GM12874 (cell line): ENCODE results near the gene NELFB.

Source experiments
- TF ChIP-seq, protein P1 (sequence below): IDR thresholded peaks from 2 replicates; pipeline ENCODE4 v1.5.1; 2011; ENCODE audit warnings: low read depth, mild to moderate bottlenecking, control low read depth, low read length, moderate library complexity; ENCODE audit not compliant: insufficient read depth

The NELFB gene

GRCh38 chr9:137226338-137227053 is 28.6 kb upstream of the NELFB start:
- TF ChIP-seq, protein P1, sequence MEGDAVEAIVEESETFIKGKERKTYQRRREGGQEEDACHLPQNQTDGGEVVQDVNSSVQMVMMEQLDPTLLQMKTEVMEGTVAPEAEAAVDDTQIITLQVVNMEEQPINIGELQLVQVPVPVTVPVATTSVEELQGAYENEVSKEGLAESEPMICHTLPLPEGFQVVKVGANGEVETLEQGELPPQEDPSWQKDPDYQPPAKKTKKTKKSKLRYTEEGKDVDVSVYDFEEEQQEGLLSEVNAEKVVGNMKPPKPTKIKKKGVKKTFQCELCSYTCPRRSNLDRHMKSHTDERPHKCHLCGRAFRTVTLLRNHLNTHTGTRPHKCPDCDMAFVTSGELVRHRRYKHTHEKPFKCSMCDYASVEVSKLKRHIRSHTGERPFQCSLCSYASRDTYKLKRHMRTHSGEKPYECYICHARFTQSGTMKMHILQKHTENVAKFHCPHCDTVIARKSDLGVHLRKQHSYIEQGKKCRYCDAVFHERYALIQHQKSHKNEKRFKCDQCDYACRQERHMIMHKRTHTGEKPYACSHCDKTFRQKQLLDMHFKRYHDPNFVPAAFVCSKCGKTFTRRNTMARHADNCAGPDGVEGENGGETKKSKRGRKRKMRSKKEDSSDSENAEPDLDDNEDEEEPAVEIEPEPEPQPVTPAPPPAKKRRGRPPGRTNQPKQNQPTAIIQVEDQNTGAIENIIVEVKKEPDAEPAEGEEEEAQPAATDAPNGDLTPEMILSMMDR, result no peak

DNA sequence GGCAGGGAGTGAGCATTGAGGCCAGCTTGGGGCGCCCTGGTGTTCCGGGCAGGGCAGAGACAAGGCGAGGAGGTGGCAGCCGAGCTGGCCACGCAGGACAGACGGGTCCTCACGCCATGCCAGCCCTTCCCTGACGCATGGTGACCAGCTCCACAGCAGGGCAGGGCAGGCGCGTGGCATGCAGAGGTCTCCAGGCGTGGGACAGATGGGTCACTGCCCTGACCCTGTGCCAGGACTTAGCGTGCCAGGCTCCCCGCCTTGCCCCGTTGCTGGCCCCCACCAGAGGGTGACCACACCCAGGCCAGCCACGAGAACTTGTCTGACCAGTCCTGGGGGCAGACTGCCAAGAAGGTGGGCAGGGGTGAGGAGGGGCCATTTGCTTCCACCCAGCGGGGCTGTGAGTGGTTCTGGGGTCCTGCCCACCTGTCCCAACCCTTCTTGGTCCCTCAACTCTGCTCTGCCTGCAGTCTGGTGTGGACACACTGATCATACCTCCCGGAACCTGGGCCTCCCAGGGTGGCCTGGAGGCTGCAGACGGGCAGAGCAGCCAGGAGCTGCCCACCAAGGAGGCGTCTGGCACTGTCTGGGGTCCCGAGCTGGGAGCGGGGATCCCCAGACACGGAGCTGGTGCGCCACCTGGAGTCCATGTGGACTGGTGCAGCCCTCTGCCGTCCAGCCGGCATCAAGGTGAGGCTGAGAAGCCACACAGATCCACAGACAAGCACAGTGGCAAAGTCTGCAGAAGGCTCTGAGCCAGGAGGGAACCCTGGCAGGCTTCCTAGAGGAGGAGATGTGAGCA is 27.9 kb upstream of the NELFB start, which contains the start of gene RNF224:
Gene RNF224, plus strand, starts transcription at position 449 of the 799 bp plus-strand sequence. CDS start 834 bp downstream, outside the sequence.
- TF ChIP-seq, protein P1, result peak; percentile 93

DNA sequence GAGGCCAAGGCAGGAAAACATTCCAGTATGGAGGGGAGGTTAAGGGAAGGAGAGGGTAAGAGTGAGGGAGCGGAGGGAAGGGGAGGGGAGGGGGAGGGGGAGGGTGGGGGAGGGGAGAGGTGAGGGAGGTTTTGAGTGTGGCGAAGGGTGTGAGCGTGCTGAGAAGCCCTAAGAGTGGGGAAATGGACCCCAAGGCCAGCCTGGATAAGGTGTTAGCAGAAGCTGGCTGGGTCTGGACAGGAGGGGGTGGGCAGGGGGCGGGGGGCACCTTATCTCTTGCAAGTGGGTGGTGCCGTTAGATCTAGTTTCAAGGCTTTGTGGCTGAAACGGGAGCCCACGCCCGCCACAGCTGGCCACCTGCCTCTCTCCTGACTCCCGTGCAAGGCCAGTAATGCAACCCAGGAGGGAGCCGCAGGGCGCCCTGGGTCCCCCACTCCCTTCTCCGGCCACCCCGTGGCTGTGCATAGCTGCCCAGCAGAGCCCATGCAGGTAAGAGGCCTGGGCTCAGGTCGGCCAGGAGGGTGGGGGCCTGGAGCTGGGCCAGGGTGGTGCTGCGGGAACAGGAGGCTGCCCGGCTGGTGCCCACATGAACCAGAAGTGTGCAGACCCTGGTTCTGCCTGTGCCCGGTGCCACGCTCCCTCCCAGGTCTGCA is 27.1 kb upstream of the NELFB start:
- TF ChIP-seq, protein P1, result no peak

DNA sequence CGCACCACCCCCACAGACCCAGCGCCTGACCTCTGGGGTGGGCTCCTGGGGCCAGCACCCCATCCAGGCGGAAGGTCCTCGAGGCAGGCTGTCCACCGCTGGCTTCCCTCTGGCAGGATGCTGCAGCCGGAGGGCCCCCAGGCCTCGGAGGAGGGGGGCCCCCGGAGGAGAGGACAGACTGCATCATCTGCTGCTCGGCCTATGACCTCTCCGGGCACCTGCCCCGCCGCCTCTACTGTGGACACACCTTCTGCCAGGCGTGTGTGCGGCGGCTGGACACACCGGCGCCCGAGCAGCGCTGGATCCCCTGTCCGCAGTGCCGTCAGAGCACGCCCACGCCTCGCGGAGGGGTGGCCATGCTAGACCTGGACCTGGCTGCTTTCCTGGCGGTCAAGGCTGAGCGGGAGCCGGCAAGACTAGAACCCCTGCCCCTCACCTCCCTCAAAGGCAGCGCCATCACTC is 26.6 kb upstream of the NELFB start:
- TF ChIP-seq, protein P1, result 0 out of 2 replicates have a peak, but pooled peaks have one; percentile 1

GRCh38 chr9:137228968-137229896 is 25.9 kb upstream of the NELFB start:
- TF ChIP-seq, protein P1, result no peak

DNA sequence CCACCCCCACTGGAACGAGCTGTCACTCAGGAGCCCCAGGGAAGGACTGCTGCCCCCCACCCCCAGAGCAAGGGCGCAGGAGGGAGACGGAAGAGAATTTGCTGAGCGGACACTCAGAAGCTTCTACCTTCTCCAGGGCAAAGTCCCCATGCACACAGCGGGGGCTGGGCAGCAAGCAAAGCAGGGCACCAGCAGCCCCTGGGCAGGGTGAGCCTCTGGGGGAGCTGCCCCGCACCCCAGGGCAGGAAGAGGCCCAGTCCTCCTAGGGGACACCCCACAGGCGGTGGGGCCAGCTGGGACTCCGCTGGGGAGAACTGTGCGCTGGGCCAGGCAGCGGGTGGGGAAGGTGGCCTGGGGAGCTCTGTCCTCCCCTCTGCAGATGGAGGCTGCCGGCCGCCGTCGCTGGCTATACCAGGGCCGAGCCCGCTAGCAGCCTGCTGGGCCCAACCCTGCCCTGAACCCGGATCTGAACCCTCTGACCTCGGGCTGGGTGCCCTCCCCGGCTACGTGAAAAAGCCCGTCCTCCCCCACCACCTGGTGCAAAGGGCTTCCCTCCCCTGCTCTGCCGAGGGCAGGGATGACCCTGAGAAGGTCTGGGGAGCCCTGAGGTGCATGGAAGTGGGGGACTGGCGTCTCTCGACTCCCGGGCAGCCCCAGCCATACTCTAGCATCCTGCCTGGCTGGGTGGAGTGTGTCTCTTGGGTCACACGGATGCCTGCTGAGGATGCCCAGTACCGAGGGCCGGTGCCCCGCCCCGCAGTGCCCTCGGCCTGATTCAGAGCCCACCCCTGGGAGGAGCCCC is 25.0 kb upstream of the NELFB start:
- TF ChIP-seq, protein P1, result no peak
